ENCODE data around the gene FITM1.

The FITM1 gene

DNA sequence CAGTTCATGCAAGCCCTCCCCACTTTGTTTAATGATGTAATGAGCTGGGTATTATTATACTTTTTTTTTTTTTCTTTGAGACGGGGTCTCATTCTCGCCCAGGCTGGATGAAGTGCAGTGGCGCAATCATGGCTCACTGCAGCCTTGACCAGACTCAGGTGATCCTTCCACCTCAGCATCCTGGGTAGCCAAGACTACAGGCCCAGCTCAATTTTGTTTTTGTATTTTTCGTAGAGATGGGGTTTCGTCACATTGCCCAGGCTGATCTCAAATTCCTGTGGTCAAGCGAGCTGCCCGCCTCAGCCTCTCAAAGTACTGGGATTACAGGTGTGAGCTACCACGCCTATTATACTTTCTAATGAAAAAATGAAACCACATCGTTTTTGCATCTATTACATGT is 20.4 kb upstream of the FITM1 start:
- TF ChIP-seq YY1 (IDR thresholded peaks at IDR 0.05; ENCODE audit: low read depth) (no peak), CEBPB (IDR thresholded peaks at IDR 0.05) (no peak), ZBTB7A (IDR thresholded peaks at IDR 0.05; ENCODE audit: low read depth) (no peak), NFIC (IDR thresholded peaks at IDR 0.05) (no peak), TAF1 (IDR thresholded peaks at IDR 0.05; ENCODE audit: low read depth) (no peak), TEAD4 (IDR thresholded peaks at IDR 0.05) (no peak), CREB1 (IDR thresholded peaks at IDR 0.05; ENCODE audit: low read depth) (no peak), RAD21 (IDR thresholded peaks at IDR 0.05; ENCODE audit: low read depth) (no peak), TCF12 (IDR thresholded peaks at IDR 0.05; ENCODE audit: low read depth) (no peak), EP300 (IDR thresholded peaks at IDR 0.05; ENCODE audit: borderline replicate concordance) (no peak), EGR1 (IDR thresholded peaks at IDR 0.05) (no peak), FOXM1 (IDR thresholded peaks at IDR 0.05; ENCODE audit: borderline replicate concordance, low read depth) (no peak)
- TF ChIP-seq, protein P1, sequence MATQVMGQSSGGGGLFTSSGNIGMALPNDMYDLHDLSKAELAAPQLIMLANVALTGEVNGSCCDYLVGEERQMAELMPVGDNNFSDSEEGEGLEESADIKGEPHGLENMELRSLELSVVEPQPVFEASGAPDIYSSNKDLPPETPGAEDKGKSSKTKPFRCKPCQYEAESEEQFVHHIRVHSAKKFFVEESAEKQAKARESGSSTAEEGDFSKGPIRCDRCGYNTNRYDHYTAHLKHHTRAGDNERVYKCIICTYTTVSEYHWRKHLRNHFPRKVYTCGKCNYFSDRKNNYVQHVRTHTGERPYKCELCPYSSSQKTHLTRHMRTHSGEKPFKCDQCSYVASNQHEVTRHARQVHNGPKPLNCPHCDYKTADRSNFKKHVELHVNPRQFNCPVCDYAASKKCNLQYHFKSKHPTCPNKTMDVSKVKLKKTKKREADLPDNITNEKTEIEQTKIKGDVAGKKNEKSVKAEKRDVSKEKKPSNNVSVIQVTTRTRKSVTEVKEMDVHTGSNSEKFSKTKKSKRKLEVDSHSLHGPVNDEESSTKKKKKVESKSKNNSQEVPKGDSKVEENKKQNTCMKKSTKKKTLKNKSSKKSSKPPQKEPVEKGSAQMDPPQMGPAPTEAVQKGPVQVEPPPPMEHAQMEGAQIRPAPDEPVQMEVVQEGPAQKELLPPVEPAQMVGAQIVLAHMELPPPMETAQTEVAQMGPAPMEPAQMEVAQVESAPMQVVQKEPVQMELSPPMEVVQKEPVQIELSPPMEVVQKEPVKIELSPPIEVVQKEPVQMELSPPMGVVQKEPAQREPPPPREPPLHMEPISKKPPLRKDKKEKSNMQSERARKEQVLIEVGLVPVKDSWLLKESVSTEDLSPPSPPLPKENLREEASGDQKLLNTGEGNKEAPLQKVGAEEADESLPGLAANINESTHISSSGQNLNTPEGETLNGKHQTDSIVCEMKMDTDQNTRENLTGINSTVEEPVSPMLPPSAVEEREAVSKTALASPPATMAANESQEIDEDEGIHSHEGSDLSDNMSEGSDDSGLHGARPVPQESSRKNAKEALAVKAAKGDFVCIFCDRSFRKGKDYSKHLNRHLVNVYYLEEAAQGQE (IDR thresholded peaks at IDR 0.05; ENCODE audit: low read depth): no peak
- TF ChIP-seq, protein P2, sequence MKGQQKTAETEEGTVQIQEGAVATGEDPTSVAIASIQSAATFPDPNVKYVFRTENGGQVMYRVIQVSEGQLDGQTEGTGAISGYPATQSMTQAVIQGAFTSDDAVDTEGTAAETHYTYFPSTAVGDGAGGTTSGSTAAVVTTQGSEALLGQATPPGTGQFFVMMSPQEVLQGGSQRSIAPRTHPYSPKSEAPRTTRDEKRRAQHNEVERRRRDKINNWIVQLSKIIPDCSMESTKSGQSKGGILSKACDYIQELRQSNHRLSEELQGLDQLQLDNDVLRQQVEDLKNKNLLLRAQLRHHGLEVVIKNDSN (IDR thresholded peaks at IDR 0.05): no peak
- TF ChIP-seq, protein P3, sequence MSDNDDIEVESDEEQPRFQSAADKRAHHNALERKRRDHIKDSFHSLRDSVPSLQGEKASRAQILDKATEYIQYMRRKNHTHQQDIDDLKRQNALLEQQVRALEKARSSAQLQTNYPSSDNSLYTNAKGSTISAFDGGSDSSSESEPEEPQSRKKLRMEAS (IDR thresholded peaks at IDR 0.05): no peak

DNA sequence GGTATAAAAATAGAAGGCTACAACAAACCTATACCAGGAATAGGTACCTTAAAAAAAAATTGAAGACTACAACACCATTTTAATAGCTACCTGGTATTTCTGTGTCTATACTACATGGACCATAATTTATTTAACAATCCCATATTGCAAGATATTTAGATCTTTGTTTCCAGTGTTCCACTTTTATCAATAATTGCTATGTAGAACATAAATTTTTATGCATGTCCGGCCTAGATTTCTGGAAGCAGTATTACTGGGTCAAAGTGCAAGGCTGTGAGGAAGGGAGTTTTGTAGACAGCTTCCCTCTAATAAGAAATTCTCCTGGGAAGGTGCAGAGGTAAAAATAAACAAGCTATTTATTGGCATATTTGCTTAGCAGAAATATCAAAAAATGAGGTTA is 19.9 kb upstream of the FITM1 start:
- TF ChIP-seq, protein P2 (IDR thresholded peaks at IDR 0.05): no peak
- TF ChIP-seq TAF1 (IDR thresholded peaks at IDR 0.05; ENCODE audit: low read depth): no peak
- TF ChIP-seq, protein P1 (IDR thresholded peaks at IDR 0.05; ENCODE audit: low read depth): no peak
- no peak for TF ChIP-seq YY1 (IDR thresholded peaks at IDR 0.05; ENCODE audit: low read depth)
- TF ChIP-seq EGR1 (IDR thresholded peaks at IDR 0.05): no peak
- TF ChIP-seq CEBPB (IDR thresholded peaks at IDR 0.05): no peak
- TF ChIP-seq, protein P3 (IDR thresholded peaks at IDR 0.05): no peak
- no peak for TF ChIP-seq RAD21 (IDR thresholded peaks at IDR 0.05; ENCODE audit: low read depth)
- TF ChIP-seq FOXM1 (IDR thresholded peaks at IDR 0.05; ENCODE audit: borderline replicate concordance, low read depth): no peak
- TF ChIP-seq CREB1 (IDR thresholded peaks at IDR 0.05; ENCODE audit: low read depth): no peak
- TF ChIP-seq ZBTB7A (IDR thresholded peaks at IDR 0.05; ENCODE audit: low read depth): no peak
- no peak for TF ChIP-seq NFIC (IDR thresholded peaks at IDR 0.05)
- no peak for TF ChIP-seq EP300 (IDR thresholded peaks at IDR 0.05; ENCODE audit: borderline replicate concordance)
- no peak for TF ChIP-seq TEAD4 (IDR thresholded peaks at IDR 0.05)
- TF ChIP-seq TCF12 (IDR thresholded peaks at IDR 0.05; ENCODE audit: low read depth): no peak

DNA sequence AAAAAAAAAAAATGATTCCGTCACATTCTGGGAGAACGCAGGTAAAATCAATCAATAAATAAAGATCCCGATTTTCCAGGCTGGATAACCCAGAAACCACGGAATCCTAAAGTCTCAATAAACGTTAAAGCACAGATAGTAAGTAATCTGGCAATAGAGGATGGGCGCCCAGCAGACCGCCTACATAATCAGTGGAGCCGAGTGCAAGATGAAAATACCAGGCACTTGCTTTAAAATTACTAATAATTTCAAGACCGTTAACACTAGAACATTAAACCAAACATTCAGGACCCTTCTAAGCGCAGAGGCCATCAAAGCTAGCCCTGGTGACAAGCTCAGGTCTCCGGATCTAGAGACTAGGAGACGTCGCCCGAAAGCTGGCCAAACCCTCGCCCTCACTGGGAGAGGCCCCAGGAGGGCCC is 17.1 kb upstream of the FITM1 start:
- no peak for TF ChIP-seq CREB1 (IDR thresholded peaks at IDR 0.05; ENCODE audit: low read depth)
- TF ChIP-seq TEAD4 (IDR thresholded peaks at IDR 0.05): no peak
- no peak for TF ChIP-seq NFIC (IDR thresholded peaks at IDR 0.05)
- no peak for TF ChIP-seq YY1 (IDR thresholded peaks at IDR 0.05; ENCODE audit: low read depth)
- no peak for TF ChIP-seq TCF12 (IDR thresholded peaks at IDR 0.05; ENCODE audit: low read depth)
- TF ChIP-seq, protein P1 (IDR thresholded peaks at IDR 0.05; ENCODE audit: low read depth): no peak
- TF ChIP-seq RAD21 (IDR thresholded peaks at IDR 0.05; ENCODE audit: low read depth): no peak
- TF ChIP-seq EGR1 (IDR thresholded peaks at IDR 0.05): no peak
- no peak for TF ChIP-seq TAF1 (IDR thresholded peaks at IDR 0.05; ENCODE audit: low read depth)
- TF ChIP-seq EP300 (IDR thresholded peaks at IDR 0.05; ENCODE audit: borderline replicate concordance): no peak
- TF ChIP-seq, protein P2 (IDR thresholded peaks at IDR 0.05): no peak
- TF ChIP-seq, protein P3 (IDR thresholded peaks at IDR 0.05): no peak
- TF ChIP-seq FOXM1 (IDR thresholded peaks at IDR 0.05; ENCODE audit: borderline replicate concordance, low read depth): no peak
- TF ChIP-seq CEBPB (IDR thresholded peaks at IDR 0.05): no peak
- TF ChIP-seq ZBTB7A (IDR thresholded peaks at IDR 0.05; ENCODE audit: low read depth): no peak

All from Ishikawa (cell line).